ENCODE measurements around the gene TUBGCP5. TPM values are rescaled to one million over a fixed set of nuclear protein-coding genes. Genes with fewer than 3 reads are reported as not detected.
"Not testable (repeated sequence)": the region's sequence is repeated elsewhere in the genome, so short reads cannot be mapped to it uniquely, and the experiment has no call there.

The TUBGCP5 gene
- total RNA-seq, 1 donor from 2014 or later: 14.6 TPM

- H3K9me3 Mint-ChIP-seq (ENCODE audit: low read depth): no peaks in the 10 kb centered on the region
- no peak for TF ChIP-seq CTCF (IDR thresholded peaks at IDR 0.05)
- no peaks in the 10 kb centered on the region for H3K27me3 Mint-ChIP-seq (ENCODE audit: low read depth)
- DNase-seq (ENCODE audit: low spot score): no peak
- peak overlapping the region; percentile 39 for H3K27ac Mint-ChIP-seq (ENCODE audit: unreplicated experiment)
- H3K4me3 Mint-ChIP-seq (ENCODE audit: unreplicated experiment): no peak overlapping the region
- peaks cover 15% of the 10 kb centered on the region for H3K4me1 Mint-ChIP-seq (ENCODE audit: low read depth)
- peaks cover 13% of the 10 kb centered on the region for H3K36me3 Mint-ChIP-seq (ENCODE audit: low read depth)
Observed at GRCh38 chr15:22995795-22996194, 43.6 kb downstream of the TUBGCP5 start.

- H3K27ac Mint-ChIP-seq (ENCODE audit: unreplicated experiment): peak overlapping the region; percentile 65
- no peak for DNase-seq (ENCODE audit: low spot score)
- TF ChIP-seq CTCF (IDR thresholded peaks at IDR 0.05): no peak
- no peak overlapping the region for H3K4me3 Mint-ChIP-seq (ENCODE audit: unreplicated experiment)
- peaks cover 6% of the 10 kb centered on the region for H3K36me3 Mint-ChIP-seq (ENCODE audit: low read depth)
- H3K9me3 Mint-ChIP-seq (ENCODE audit: low read depth): no peaks in the 10 kb centered on the region
- H3K27me3 Mint-ChIP-seq (ENCODE audit: low read depth): no peaks in the 10 kb centered on the region
- peaks cover 19% of the 10 kb centered on the region for H3K4me1 Mint-ChIP-seq (ENCODE audit: low read depth)
Observed at GRCh38 chr15:22992024-22992326, 47.4 kb downstream of the TUBGCP5 start.

- no peaks in the 10 kb centered on the region for H3K27me3 Mint-ChIP-seq (ENCODE audit: low read depth)
- peaks cover 11% of the 10 kb centered on the region for H3K4me1 Mint-ChIP-seq (ENCODE audit: low read depth)
- H3K36me3 Mint-ChIP-seq (ENCODE audit: low read depth): peaks cover 4% of the 10 kb centered on the region
- no peak overlapping the region for H3K4me3 Mint-ChIP-seq (ENCODE audit: unreplicated experiment)
- H3K9me3 Mint-ChIP-seq (ENCODE audit: low read depth): no peaks in the 10 kb centered on the region
- H3K27ac Mint-ChIP-seq (ENCODE audit: unreplicated experiment): no peak overlapping the region
- DNase-seq (ENCODE audit: low spot score): no peak
- no peak for TF ChIP-seq CTCF (IDR thresholded peaks at IDR 0.05)
Observed at GRCh38 chr15:22989576-22990477, 49.5 kb downstream of the TUBGCP5 start.

DNA sequence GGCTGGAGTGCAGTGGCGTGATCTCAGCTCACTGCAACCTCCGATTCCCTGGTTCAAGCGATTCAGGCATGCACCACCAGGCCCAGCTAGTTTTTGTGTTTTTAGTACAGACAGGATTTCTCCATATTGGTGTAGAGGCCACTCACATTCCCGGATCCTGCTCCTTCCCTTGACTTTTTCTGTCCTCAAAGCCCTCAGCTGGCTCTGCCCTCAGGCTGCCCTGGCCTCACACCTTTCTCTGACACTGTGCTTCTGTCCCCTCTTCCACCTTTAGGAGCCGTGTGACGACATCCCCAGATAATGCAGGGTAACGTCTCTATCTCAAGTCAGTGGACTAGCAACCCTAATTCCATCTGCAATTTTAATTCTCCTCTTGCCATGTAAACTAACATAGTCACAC lies 50.6 kb downstream of the TUBGCP5 start:
- no peak overlapping the region for H3K27ac Mint-ChIP-seq (ENCODE audit: unreplicated experiment)
- no peaks in the 10 kb centered on the region for H3K36me3 Mint-ChIP-seq (ENCODE audit: low read depth)
- no peak for DNase-seq (ENCODE audit: low spot score)
- peaks cover 11% of the 10 kb centered on the region for H3K4me1 Mint-ChIP-seq (ENCODE audit: low read depth)
- no peak for TF ChIP-seq CTCF (IDR thresholded peaks at IDR 0.05)
- H3K4me3 Mint-ChIP-seq (ENCODE audit: unreplicated experiment): no peak overlapping the region
- no peaks in the 10 kb centered on the region for H3K27me3 Mint-ChIP-seq (ENCODE audit: low read depth)
- H3K9me3 Mint-ChIP-seq (ENCODE audit: low read depth): no peaks in the 10 kb centered on the region

- not testable (repeated sequence) for H3K4me3 Mint-ChIP-seq (ENCODE audit: unreplicated experiment); H3K27me3 Mint-ChIP-seq (ENCODE audit: low read depth); H3K27ac Mint-ChIP-seq (ENCODE audit: unreplicated experiment); H3K9me3 Mint-ChIP-seq (ENCODE audit: low read depth); H3K36me3 Mint-ChIP-seq (ENCODE audit: low read depth); DNase-seq (ENCODE audit: low spot score); H3K4me1 Mint-ChIP-seq (ENCODE audit: low read depth)
Observed at GRCh38 chr15:22981931-22982330, 57.4 kb downstream of the TUBGCP5 start.

All from chondrocyte (in vitro differentiated cells).